K562 (cell line): ENCODE results near the gene TAP2. TPM values are rescaled to one million over a fixed set of nuclear protein-coding genes. Genes with fewer than 3 reads are reported as not detected.

Experiments
- ATAC-seq: fragments of 200-7000 bp; cut with Tn5 transposase; 3 replicates; pipeline ENCODE4 v1.9.1; 2020; ENCODE audit warnings: moderate library complexity
- BruUV-seq: library from RNA; stranded (reverse); fragments of 400-500 nt; replicated peaks from 2 replicates; lab custom pipeline; 2021; lab: Mats Ljungman, UMichigan
- CTCF ChIA-PET: fragments of 300-600 bp; formaldehyde crosslinking; extraction: SDS; loops from one replicate; lab custom pipeline; 2021; ENCODE audit warnings: low intra/inter-chr PET ratio; lab: Yijun Ruan, JAX
- POLR2A ChIA-PET: fragments of 300-600, 350-650 bp; sonication (Branson Sonifier 250); formaldehyde crosslinking; extraction: SDS; loops from one replicate; lab custom pipeline; 2021; ENCODE audit warnings: antibody characterized with exemption, inconsistent platforms; lab: Yijun Ruan, JAX
- DNase-seq, 4 experiments: peaks; one replicate each; pipeline versions ENCODE4 v3.0.0 to v3.0.0-alpha.2; 2011 to 2018; ENCODE audit warnings: low spot score in 3 of 4, mixed read lengths in 3 of 4; ENCODE audit errors: extremely low read depth in 1 of 4
- FAIRE-seq: peaks from 2 replicates; lab custom pipeline; 2011; peaks lifted over from hg19 to GRCh38; lab: Jason Lieb, UNC
- H2AFZ ChIP-seq: 2 replicates; pipeline ENCODE4 v1.6.0; 2011; ENCODE audit warnings: low read depth, low read length, control low read depth, inconsistent platforms
- H3K27ac ChIP-seq: fragments of 200-600 bp; 3 replicates; pipeline ENCODE4 v1.8.0; 2011; ENCODE audit warnings: low read depth, mild to moderate bottlenecking, control low read depth, inconsistent platforms, low read length, moderate library complexity, mixed read lengths; ENCODE audit errors: extremely low read depth
- H3K27me3 ChIP-seq, 2 experiments: fragments of 300-600 bp in 1 of 2; 2 replicates in 1 of 2; 3 replicates in 1 of 2; pipeline versions ENCODE4 v1.6.0 to v1.8.0; 2011; ENCODE audit warnings: inconsistent platforms in 2 of 2, low read length in 2 of 2, mild to moderate bottlenecking in 1 of 2, mixed read lengths in 1 of 2, moderate library complexity in 1 of 2; ENCODE audit not compliant: control insufficient read depth in 2 of 2, insufficient read depth in 2 of 2
- H3K36me3 ChIP-seq: fragments of 300-600 bp; 3 replicates; pipeline ENCODE4 v1.8.0; 2011; ENCODE audit warnings: mild to moderate bottlenecking, low read length, inconsistent platforms; ENCODE audit not compliant: control insufficient read depth, insufficient read depth
- H3K4me1 ChIP-seq, 2 experiments: fragments of 200-600 bp in 1 of 2; replicated peaks in 1 of 2; 2 replicates in 1 of 2; 3 replicates in 1 of 2; pipeline versions ENCODE4 v1.5.1 to v1.8.0; 2011; ENCODE audit warnings: inconsistent platforms in 2 of 2, low read length in 2 of 2, mild to moderate bottlenecking in 1 of 2, mixed read lengths in 1 of 2, moderate library complexity in 1 of 2; ENCODE audit not compliant: control insufficient read depth in 2 of 2, insufficient read depth in 2 of 2
- H3K4me2 ChIP-seq: 2 replicates; pipeline ENCODE4 v1.6.1; 2011; ENCODE audit warnings: low read length, control low read depth, inconsistent platforms, mixed read lengths; ENCODE audit not compliant: insufficient read depth
- H3K4me3 ChIP-seq: fragments of 200-600 bp; sonication (generic), shearing (Covaris generic); 2 replicates; pipeline ENCODE4 v1.5.1; 2016; ENCODE audit warnings: control low read depth, inconsistent platforms
- H3K79me2 ChIP-seq: fragments of 200-600 bp; 3 replicates; pipeline ENCODE4 v1.8.0; 2011; ENCODE audit warnings: low read length, inconsistent platforms; ENCODE audit not compliant: control insufficient read depth, insufficient read depth
- H3K9ac ChIP-seq, 2 experiments: 2 replicates each; pipeline versions ENCODE4 v1.6.0 to v1.6.1; 2011; ENCODE audit warnings: low read depth in 2 of 2, low read length in 2 of 2, control low read depth in 1 of 2, inconsistent platforms in 1 of 2, mild to moderate bottlenecking in 1 of 2, mixed read lengths in 1 of 2; ENCODE audit not compliant: insufficient read depth in 1 of 2
- H3K9me1 ChIP-seq: one replicate; pipeline ENCODE4 v1.6.0; 2011; ENCODE audit warnings: inconsistent platforms, mild to moderate bottlenecking, low read length, moderate library complexity; ENCODE audit not compliant: control insufficient read depth, insufficient read depth
- H3K9me3 ChIP-seq: replicated peaks from 2 replicates; pipeline ENCODE4 v1.5.1; 2011; ENCODE audit warnings: low read depth, low read length, inconsistent platforms; ENCODE audit not compliant: control insufficient read depth, insufficient read depth
- H4K20me1 ChIP-seq: replicated peaks from 2 replicates; pipeline ENCODE4 v1.6.1; 2011; ENCODE audit warnings: low read length, inconsistent platforms, mixed read lengths; ENCODE audit not compliant: control insufficient read depth, insufficient read depth
- BRCA1 ChIP-seq, 2 experiments: fragments of 450-650 bp in 1 of 2; sonication (generic) in 1 of 2; formaldehyde crosslinking in 1 of 2; IDR thresholded peaks; 2 replicates each; pipeline versions ENCODE4 v1.5.0 to v1.6.1; 2017 to 2020; ENCODE audit warnings: mild to moderate bottlenecking in 1 of 2, missing genetic modification reagents in 1 of 2
- EHMT2 ChIP-seq: fragments of 450-650 bp; IDR thresholded peaks from 2 replicates; pipeline ENCODE4 v1.6.1; 2018; ENCODE audit warnings: antibody characterized with exemption
- HDGF ChIP-seq: fragments of 450-650 bp; IDR thresholded peaks from 2 replicates; pipeline ENCODE4 v1.6.1; 2016
- HSF4 ChIP-seq: fragments of 250-450 bp; sonication (Bioruptor Pico); IDR thresholded peaks from 2 replicates; pipeline ENCODE4 v2.1.2; 2022; ENCODE audit warnings: mild to moderate bottlenecking, moderate library complexity, borderline replicate concordance
- ZBTB26 ChIP-seq: fragments of 450-650 bp; formaldehyde crosslinking; IDR thresholded peaks from 2 replicates; pipeline ENCODE4 v1.4.0; 2022; ENCODE audit warnings: missing genetic modification characterization
- WGBS: fragments of 100-300 bp; shearing (Covaris generic); methylation state at CpG from one replicate; pipeline ENCODE4 v1.1.6; 2016; ENCODE audit warnings: low coverage, mixed read lengths; ENCODE audit not compliant: insufficient coverage; ENCODE audit errors: missing lambda C conversion rate; 5-methylcytosine and 5-hydroxymethylcytosine counted together
- in situ Hi-C: fragments of 300-500 bp; cut with MboI; formaldehyde crosslinking; loops from 4 replicates; pipeline ENCODE4 v1.15.0; 2018; ENCODE audit warnings: inconsistent platforms, mixed read lengths
- intact Hi-C: fragments of 100-400 bp; cut with micrococcal nuclease; formaldehyde crosslinking; loops from 2 replicates; pipeline ENCODE4 v1.14.2; 2022
- polyA plus RNA-seq, 8 experiments: library from polyadenylated mRNA; depleted of rRNA in 4 of 8; stranded (reverse) in 5 of 8; unstranded in 3 of 8; fragments of >200 nt; fragmentation: Nextera tagmentation in 2 of 8; fragmentation: Illumina TruSeq in 1 of 8; extraction: Ambion mirVana in 2 of 8; extraction: Trizol in 1 of 8; gene quantifications; 2 replicates each; pipeline versions ENCODE4 v1.2.1 to v1.2.3, GENCODE V29; 2011 to 2014; ENCODE audit warnings: inconsistent platforms in 1 of 8, missing spikeins in 1 of 8
- total RNA-seq, 7 experiments: library from RNA; depleted of rRNA in 6 of 7; stranded (reverse); fragments of >200 nt in 6 of 7; fragmentation: Illumina TruSeq in 2 of 7; extraction: Trizol in 2 of 7; gene quantifications; 2 replicates each; pipeline versions ENCODE4 v1.2.1 to v1.2.3, GENCODE V29; 2011 to 2021; ENCODE audit warnings: low replicate concordance in 1 of 7
- TF ChIP-seq, protein P1 (sequence below): fragments of 450-650 bp; IDR thresholded peaks from one replicate; pipeline ENCODE4 v1.6.1; 2018; ENCODE audit warnings: mild to moderate bottlenecking, moderate library complexity; ENCODE audit not compliant: partially characterized antibody

The TAP2 gene
- total and polyA plus RNA-seq, 9 of the 15 experiments (the other 6 are each of a cell fraction or from before 2014, with no cell fraction given): 2.0 to 53.5 (median 19.6) TPM

DNA sequence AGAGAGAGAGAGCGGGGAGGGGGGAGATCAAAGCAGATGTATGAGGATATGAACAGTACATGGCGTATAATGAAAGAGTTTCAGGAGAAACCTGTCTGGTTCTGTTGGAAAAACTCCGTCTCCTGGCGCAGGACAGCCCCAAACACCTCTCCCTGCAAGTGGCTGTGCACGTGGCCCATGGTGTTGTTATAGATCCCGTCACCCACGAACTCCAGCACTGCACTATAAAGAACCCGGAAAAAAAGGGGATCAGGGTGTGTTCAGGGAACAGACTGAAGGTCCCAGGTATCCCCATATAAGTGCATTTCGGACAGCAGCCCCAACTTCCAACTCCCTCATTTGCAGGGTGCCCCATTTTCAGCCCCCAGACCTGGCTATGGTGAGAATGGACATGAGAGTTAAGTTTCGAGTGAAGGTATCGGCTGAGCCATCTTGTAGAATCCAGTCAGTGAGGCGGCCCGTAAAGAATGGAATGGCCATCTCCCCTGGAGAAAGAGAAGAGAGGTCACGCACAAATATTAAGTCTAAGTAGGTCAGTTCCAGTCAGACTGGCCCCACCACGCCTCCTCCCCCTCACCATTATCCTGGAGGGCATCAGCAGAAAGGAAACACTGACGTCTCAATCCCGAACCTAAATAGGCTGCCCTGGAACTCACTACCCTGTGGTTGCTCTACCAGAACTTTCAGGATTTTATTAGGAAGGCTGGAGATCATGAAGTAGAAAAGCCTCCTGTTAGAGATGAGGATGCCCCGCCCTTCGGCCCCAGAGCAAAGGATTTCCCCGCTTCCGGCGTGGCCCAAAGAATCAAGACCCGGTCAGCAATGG lies 13.7 kb upstream of the TAP2 start:
- H3K4me3 ChIP-seq: no peak overlapping the region
- FAIRE-seq (no peak), ATAC-seq (no peak)
- H3K27me3 ChIP-seq: peaks cover 19 to 58% of the 10 kb centered on the region in 2 experiments
- CTCF ChIA-PET: no interaction called here
- WGBS: 43% methylated on average over 23 of the region's 23 CpGs
- TF ChIP-seq EHMT2 (no peak), BRCA1 (IDR thresholded peaks at IDR 0.05) (no peak), BRCA1 (CRISPR knock-in tag; IDR thresholded peaks at IDR 0.05) (no peak), HDGF (no peak), HSF4 (CRISPR knock-in tag) (no peak), ZBTB26 (CRISPR knock-in tag) (no peak)
- TF ChIP-seq, protein P1, sequence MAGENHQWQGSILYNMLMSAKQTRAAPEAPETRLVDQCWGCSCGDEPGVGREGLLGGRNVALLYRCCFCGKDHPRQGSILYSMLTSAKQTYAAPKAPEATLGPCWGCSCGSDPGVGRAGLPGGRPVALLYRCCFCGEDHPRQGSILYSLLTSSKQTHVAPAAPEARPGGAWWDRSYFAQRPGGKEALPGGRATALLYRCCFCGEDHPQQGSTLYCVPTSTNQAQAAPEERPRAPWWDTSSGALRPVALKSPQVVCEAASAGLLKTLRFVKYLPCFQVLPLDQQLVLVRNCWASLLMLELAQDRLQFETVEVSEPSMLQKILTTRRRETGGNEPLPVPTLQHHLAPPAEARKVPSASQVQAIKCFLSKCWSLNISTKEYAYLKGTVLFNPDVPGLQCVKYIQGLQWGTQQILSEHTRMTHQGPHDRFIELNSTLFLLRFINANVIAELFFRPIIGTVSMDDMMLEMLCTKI: no peak
- TF ChIP-seq, all 486 proteins: peak for 0
- Histone ChIP-seq H3K9me1 (peaks cover 3% of the 10 kb centered on the region), H3K9me3 (no peaks in the 10 kb centered on the region), H3K27ac (no peak overlapping the region), H3K36me3 (no peaks in the 10 kb centered on the region), H3K9ac (no peak overlapping the region; a peak in 1 of 4 replicates), H4K20me1 (peaks cover 2% of the 10 kb centered on the region; the same call in 1 of the 2 replicates), H3K4me1 (peaks cover 14 to 22% of the 10 kb centered on the region in 2 experiments), H2AFZ (no peak overlapping the region), H3K4me2 (0 out of 2 replicates have a peak overlapping the region, but pooled peaks have one; percentile 91), H3K79me2 (no peaks in the 10 kb centered on the region)
- TSS peak; percentile 70 for BruUV-seq
- in situ Hi-C loops: no loop called here
- intact Hi-C loops: no loop called here
- DNase-seq: no peak
- POLR2A ChIA-PET: interaction anchor here (1.3 to 3.3 kb wide), 3 partner anchors 16 to 121 kb away, joined by 5 to 18 read pairs (median 17); no protein-coding TSS in a partner anchor
